ENCODE data around the gene TMEM130. TPM values are rescaled to one million over a fixed set of nuclear protein-coding genes. Genes with fewer than 3 reads are reported as not detected.
A peak's percentile ranks its signal among the peaks of the same experiment; 100 is the strongest.

TMEM130 gene
- total RNA-seq, 2 experiments from 2014 or later: 0.39 TPM; not detected in 1

DNA sequence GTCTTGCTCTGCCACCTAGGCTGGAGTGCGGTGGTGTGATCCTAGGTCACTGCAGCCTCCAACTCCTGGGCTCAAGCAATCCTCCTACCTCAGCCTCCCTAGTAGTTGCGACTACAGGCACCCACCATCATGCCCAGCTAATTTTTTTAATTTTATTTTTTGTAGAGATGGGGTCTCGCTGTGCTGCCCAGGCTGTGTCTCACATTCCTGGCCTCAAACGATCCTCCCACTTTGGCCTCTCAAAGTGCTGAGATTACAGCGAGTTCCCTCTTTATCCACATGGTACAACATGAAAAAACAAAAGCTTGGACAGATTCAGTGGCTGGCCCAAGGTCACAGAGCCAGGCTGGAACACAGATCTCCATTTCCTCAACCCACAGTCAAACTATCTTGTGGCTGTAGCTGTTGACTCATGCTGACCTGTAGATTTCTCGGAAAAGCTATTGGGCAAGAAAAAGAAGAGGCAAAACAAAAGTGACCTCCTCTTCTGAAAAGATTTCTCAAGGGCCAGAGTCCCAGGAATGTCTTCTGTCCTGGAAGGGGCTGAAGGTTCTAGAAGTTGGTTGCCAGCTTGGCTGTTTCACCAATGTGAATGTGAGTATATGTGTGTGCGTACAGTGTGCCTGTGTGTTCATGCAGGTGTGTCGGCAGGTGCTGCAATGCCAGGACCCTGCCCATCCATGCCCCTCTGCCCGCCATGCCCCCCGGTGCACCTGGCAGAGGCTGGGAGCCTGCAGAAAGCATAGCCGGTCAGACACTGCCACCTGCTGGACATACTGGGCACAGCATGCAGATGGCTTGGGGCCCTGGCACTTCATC, 28.4 kb downstream of the TMEM130 start:
- DNase-seq (peak; percentile 49 to 79 (median 67)), ATAC-seq (ENCODE audit: poor library complexity) (peak; percentile 67)
- TF ChIP-seq, protein P1, sequence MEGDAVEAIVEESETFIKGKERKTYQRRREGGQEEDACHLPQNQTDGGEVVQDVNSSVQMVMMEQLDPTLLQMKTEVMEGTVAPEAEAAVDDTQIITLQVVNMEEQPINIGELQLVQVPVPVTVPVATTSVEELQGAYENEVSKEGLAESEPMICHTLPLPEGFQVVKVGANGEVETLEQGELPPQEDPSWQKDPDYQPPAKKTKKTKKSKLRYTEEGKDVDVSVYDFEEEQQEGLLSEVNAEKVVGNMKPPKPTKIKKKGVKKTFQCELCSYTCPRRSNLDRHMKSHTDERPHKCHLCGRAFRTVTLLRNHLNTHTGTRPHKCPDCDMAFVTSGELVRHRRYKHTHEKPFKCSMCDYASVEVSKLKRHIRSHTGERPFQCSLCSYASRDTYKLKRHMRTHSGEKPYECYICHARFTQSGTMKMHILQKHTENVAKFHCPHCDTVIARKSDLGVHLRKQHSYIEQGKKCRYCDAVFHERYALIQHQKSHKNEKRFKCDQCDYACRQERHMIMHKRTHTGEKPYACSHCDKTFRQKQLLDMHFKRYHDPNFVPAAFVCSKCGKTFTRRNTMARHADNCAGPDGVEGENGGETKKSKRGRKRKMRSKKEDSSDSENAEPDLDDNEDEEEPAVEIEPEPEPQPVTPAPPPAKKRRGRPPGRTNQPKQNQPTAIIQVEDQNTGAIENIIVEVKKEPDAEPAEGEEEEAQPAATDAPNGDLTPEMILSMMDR (IDR thresholded peaks at IDR 0.05): peak; percentile 90
- Mint-ChIP-seq H3K27me3 (peaks cover 15% of the 10 kb centered on the region), H3K36me3 (ENCODE audit: low read depth) (no peaks in the 10 kb centered on the region), H3K27ac (no peak overlapping the region), H3K4me3 (no peak overlapping the region), H3K4me1 (ENCODE audit: low read depth) (no peaks in the 10 kb centered on the region), H3K9me3 (no peaks in the 10 kb centered on the region)
- Histone ChIP-seq H3K9me3 (ENCODE audit: control insufficient read depth in 1 of 2, insufficient read depth in 1 of 2, low read length in 2 of 2) (no peaks in the 10 kb centered on the region), H3K27ac (ENCODE audit: low read depth in 1 of 2, low read length in 2 of 2) (no peak overlapping the region), H3K36me3 (ENCODE audit: insufficient read depth, low read length) (no peaks in the 10 kb centered on the region), H3K27me3 (ENCODE audit: control insufficient read depth in 1 of 2, insufficient read depth in 2 of 2, low read length in 2 of 2) (peaks cover 2 to 6% of the 10 kb centered on the region in 2 experiments), H3K4me1 (ENCODE audit: insufficient read depth, low read length) (no peaks in the 10 kb centered on the region), H3K4me3 (ENCODE audit: low read length) (no peak overlapping the region)
- ChIA-PET CTCF (interaction anchor here (0.8 to 1.4 kb wide), 5 partner anchors 12 to 820 kb away, joined by 3 to 8 read pairs (median 3); no protein-coding TSS in a partner anchor), POLR2A (no interaction called here)
- intact Hi-C loops (cut with DNase I, micrococcal nuclease): loop anchor here (1.0 to 5.0 kb wide), 3 partner anchors 408 to 821 kb away; no protein-coding TSS in a partner anchor

DNA sequence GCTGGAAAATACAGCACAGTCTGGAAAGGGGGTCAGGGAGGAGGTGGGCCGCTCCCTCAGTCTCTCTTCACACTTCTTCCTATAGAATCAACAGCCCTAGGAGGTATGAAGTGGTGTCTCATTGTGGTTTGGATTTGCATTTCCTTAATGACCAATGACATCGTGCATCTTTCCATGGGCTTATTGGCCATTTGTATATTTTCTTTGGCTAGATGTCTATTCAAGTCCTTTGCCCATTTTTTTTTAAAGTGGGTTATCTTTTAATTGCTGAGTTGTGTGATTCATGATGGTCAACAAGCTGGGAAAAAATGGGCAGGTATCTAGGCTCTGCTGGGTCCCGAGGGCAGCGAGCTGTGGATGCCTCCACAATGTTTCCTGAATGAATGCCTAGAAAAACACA, 29.1 kb downstream of the TMEM130 start:
- POLR2A ChIA-PET: no interaction called here
- TF ChIP-seq, protein P1 (IDR thresholded peaks at IDR 0.05): no peak

DNA sequence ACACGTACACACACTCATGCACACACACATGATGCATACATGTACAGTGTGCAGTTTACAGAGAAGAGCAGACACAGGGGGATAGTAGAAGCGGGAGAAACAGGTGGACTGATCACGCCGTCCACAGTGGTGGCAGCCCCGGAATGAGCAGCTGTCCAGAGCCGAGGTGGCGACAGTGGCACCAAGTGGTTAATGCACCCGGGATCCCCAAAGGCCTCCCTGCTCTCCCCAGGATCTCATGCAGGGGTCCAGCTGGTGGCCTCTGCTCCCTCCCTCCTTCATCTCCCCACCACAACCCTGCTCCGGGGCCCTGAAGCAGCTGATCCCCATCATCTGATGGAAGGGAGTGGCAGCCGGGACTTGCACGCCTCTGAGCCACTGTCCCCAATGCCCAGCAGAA, 29.7 kb downstream of the TMEM130 start:
- no peaks in the 10 kb centered on the region for H3K36me3 Mint-ChIP-seq (ENCODE audit: low read depth)
- ATAC-seq (ENCODE audit: poor library complexity) (no peak), DNase-seq (no peak)
- TF ChIP-seq, protein P1 (IDR thresholded peaks at IDR 0.05): no peak
- peaks cover 15% of the 10 kb centered on the region for H3K27me3 Mint-ChIP-seq
- H3K4me3 Mint-ChIP-seq: no peak overlapping the region
- no peaks in the 10 kb centered on the region for H3K9me3 Mint-ChIP-seq
- no peaks in the 10 kb centered on the region for H3K9me3 ChIP-seq (ENCODE audit: control insufficient read depth in 1 of 2, insufficient read depth in 1 of 2, low read length in 2 of 2)
- intact Hi-C loops (cut with DNase I, micrococcal nuclease): loop anchor here (2.0 to 5.0 kb wide), 2 partner anchors 818 to 819 kb away; no protein-coding TSS in a partner anchor
- CTCF ChIA-PET: no interaction called here
- H3K4me1 ChIP-seq (ENCODE audit: insufficient read depth, low read length): no peaks in the 10 kb centered on the region
- no peak overlapping the region for H3K4me3 ChIP-seq (ENCODE audit: low read length)
- no peak overlapping the region for H3K27ac Mint-ChIP-seq
- POLR2A ChIA-PET: no interaction called here
- no peaks in the 10 kb centered on the region for H3K36me3 ChIP-seq (ENCODE audit: insufficient read depth, low read length)
- H3K4me1 Mint-ChIP-seq (ENCODE audit: low read depth): no peaks in the 10 kb centered on the region
- H3K27ac ChIP-seq (ENCODE audit: low read depth in 1 of 2, low read length in 2 of 2): no peak overlapping the region
- H3K27me3 ChIP-seq (ENCODE audit: control insufficient read depth in 1 of 2, insufficient read depth in 2 of 2, low read length in 2 of 2): peaks cover 2 to 6% of the 10 kb centered on the region in 2 experiments

More for the DNA sequence above, 29.1 kb downstream of the TMEM130 start:
- intact Hi-C loops (cut with DNase I, micrococcal nuclease): loop anchor here (1.0 to 5.0 kb wide), 3 partner anchors 407 to 820 kb away; no protein-coding TSS in a partner anchor
- CTCF ChIA-PET: interaction anchor here (0.9 kb wide), 1 partner anchor 407 kb away, joined by 6 read pairs; no protein-coding TSS in a partner anchor
- Histone ChIP-seq H3K9me3 (ENCODE audit: control insufficient read depth in 1 of 2, insufficient read depth in 1 of 2, low read length in 2 of 2) (no peaks in the 10 kb centered on the region), H3K4me3 (ENCODE audit: low read length) (no peak overlapping the region), H3K27me3 (ENCODE audit: control insufficient read depth in 1 of 2, insufficient read depth in 2 of 2, low read length in 2 of 2) (peaks cover 2 to 6% of the 10 kb centered on the region in 2 experiments), H3K4me1 (ENCODE audit: insufficient read depth, low read length) (no peaks in the 10 kb centered on the region), H3K27ac (ENCODE audit: low read depth in 1 of 2, low read length in 2 of 2) (no peak overlapping the region), H3K36me3 (ENCODE audit: insufficient read depth, low read length) (no peaks in the 10 kb centered on the region)
- H3K4me1 Mint-ChIP-seq (ENCODE audit: low read depth): no peaks in the 10 kb centered on the region
- H3K36me3 Mint-ChIP-seq (ENCODE audit: low read depth): no peaks in the 10 kb centered on the region
- ATAC-seq (ENCODE audit: poor library complexity) (no peak), DNase-seq (no peak)
- no peaks in the 10 kb centered on the region for H3K9me3 Mint-ChIP-seq
- H3K27ac Mint-ChIP-seq: no peak overlapping the region
- H3K4me3 Mint-ChIP-seq: no peak overlapping the region
- peaks cover 15% of the 10 kb centered on the region for H3K27me3 Mint-ChIP-seq
